Stimulated activated CD8-positive, alpha-beta memory T cell treated with anti-CD3 and anti-CD28 coated beads, Interleukin-15, amount 100 ng/mL, for 24 hours (primary cell): ENCODE data around the gene DDX54.

Experiments
- DNase-seq: peaks from one replicate; pipeline ENCODE4 v3.0.0-alpha.2; 2020; ENCODE audit warnings: low read depth

Gene DDX54, protein sequence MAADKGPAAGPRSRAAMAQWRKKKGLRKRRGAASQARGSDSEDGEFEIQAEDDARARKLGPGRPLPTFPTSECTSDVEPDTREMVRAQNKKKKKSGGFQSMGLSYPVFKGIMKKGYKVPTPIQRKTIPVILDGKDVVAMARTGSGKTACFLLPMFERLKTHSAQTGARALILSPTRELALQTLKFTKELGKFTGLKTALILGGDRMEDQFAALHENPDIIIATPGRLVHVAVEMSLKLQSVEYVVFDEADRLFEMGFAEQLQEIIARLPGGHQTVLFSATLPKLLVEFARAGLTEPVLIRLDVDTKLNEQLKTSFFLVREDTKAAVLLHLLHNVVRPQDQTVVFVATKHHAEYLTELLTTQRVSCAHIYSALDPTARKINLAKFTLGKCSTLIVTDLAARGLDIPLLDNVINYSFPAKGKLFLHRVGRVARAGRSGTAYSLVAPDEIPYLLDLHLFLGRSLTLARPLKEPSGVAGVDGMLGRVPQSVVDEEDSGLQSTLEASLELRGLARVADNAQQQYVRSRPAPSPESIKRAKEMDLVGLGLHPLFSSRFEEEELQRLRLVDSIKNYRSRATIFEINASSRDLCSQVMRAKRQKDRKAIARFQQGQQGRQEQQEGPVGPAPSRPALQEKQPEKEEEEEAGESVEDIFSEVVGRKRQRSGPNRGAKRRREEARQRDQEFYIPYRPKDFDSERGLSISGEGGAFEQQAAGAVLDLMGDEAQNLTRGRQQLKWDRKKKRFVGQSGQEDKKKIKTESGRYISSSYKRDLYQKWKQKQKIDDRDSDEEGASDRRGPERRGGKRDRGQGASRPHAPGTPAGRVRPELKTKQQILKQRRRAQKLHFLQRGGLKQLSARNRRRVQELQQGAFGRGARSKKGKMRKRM

DNA sequence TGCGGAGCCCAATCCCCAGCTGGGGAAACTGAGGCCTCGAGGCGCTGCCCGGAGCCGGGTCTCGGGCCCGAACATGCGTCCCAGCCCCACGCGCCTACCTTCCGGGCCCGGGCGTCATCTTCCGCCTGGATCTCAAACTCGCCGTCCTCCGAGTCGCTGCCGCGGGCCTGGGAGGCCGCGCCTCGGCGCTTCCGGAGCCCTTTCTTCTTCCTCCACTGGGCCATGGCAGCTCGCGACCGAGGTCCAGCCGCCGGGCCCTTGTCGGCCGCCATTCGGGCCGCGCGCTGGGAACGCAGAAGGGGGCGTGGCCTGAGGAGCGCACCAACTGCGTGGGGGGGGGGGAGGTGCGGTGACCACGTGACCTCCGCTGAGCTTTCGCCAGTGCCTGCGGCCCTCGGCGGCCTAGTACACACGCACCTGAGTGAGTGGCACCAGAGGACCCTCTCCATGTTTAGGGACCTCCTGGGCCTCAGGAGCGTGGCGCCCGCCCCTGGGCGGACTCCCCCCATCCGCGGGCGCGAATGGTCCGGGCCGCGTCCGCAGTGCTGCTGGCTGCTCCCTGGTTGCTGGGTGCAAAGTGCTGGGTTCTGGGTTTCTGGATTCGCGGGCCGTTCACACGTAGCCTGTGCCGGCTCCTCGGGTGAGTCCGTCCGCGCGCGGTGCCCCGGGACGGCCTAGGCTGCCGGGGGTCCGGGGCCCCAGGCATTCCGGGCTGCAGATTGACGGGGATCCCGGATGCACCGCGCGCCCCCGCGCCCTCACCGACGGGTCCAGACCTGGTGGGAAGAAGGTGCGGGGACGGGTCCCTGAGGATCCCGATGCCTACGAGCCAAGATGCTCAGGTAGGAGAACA, at the start of gene DDX54, which contains the start of gene RITA1:
Gene DDX54 (minus strand): TSS at position 299 of the 853 bp plus-strand sequence. CDS start 27 bp downstream, at position 272.
Gene RITA1 (plus strand): TSS at position 542 of the 853 bp plus-strand sequence. CDS start 1,026 bp downstream, outside the sequence.
- DNase-seq = peak; percentile 71

DNA sequence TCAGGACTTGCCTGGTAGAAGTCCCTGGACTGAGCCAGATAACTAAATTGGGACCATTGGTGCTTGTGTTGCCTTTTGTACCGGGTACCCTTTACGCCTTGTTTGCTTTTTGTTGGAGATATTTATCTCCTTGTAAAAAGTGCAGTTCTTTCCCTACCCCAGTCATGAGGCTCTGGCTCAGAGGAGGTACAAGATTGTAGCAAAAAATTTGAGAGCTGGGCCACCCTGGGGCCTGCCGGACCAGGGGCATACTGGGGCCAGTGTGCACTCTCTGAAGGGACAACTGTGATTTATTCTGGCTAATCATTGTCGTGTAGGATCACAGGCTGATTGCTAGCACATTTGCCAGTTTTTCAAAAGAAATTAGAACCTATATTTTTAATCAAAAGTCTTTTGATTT, 49.2 kb upstream of the DDX54 start:
- no peak for DNase-seq

DNA sequence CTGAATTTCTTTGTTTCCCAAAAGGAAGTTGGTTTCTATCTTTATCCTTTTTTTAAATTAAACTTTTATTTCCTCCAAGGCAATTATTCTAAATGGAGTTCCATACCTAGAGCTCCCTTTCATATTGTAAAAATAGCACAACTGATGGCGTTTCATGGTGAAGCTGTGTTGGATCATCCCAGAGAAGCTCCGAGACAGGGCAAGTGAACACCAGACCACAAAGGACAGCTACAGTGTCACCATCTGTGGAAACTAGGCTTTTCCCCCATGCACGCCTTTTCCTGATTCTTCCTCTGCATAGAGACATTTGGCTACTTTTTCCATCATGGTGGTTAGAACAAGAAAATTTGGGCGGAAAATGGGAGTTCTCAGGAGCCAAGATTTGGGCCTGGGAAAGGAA, 48.7 kb upstream of the DDX54 start:
- no peak for DNase-seq

DNA sequence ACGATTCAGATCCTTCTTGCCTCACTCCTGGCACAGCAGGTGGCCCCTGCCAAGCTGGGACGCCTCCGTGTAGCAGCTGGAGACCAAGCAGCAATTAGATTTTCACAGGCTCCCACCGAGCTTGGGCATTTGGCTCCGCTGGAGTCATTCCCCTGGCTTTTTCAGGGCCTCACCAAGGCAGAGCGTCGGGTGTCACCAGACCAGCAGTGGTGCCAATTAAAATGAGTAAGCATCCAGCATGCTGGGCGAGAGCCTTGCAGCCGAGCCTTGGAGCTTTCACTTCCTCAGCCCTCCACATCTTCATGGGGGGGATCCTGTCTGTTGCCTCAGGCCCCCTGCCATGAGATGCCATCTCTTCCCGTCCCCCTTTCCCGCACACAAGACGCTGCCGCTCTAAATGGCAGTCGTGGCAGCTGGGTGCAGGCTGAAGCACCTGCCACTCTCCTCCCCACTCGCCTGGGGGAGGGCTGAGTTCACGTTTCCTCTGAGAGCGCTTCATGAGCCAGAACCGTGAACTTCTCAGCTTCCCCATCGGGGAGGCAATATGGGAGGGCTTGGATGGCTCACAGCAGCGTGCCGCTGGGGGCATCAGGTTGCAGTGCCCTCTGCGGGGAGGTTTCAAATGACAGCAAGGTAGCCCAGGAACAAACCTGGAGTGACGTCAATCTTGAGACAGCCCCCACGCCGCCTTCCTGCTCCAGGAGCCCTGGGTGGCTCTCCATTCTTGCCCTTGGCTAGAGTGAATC, 47.7 kb upstream of the DDX54 start:
- peak; percentile 18 for DNase-seq

DNA sequence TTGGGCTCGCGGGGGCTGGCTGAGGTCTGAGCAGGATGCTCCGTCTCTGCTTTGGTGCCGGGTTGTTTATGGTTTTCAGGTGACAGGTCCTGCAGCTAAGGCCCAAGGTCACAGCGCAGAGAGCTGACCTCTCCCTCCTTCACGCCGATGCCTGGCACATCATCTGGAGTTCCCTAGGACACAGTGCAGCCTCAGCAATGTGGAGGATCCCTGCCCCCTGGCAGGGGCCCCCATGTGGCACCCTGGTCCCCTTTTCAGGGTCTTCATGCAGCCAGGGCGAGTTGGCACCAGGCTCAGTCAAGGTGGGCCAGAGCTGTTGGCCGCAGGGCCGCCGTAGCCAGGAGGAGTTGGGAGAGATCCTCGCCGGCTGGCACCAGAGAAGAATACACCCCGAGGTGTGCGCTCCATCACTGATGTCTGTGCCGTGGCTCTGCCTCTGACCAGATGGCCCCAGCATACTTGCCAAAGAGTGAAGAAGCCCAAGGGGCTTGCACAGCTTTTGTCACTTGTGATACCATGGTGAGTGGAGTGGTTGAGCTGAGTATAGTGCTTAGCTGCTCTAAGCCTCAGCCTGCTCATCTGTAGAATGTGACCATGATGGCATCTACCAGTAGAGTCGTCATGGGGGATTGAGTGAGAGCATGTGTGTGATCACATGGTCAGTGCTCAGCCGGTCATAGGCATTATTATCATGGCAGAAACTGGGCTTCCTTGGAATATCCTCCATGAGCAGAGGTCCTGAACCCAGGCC, 47.0 kb upstream of the DDX54 start:
- no peak for DNase-seq

DNA sequence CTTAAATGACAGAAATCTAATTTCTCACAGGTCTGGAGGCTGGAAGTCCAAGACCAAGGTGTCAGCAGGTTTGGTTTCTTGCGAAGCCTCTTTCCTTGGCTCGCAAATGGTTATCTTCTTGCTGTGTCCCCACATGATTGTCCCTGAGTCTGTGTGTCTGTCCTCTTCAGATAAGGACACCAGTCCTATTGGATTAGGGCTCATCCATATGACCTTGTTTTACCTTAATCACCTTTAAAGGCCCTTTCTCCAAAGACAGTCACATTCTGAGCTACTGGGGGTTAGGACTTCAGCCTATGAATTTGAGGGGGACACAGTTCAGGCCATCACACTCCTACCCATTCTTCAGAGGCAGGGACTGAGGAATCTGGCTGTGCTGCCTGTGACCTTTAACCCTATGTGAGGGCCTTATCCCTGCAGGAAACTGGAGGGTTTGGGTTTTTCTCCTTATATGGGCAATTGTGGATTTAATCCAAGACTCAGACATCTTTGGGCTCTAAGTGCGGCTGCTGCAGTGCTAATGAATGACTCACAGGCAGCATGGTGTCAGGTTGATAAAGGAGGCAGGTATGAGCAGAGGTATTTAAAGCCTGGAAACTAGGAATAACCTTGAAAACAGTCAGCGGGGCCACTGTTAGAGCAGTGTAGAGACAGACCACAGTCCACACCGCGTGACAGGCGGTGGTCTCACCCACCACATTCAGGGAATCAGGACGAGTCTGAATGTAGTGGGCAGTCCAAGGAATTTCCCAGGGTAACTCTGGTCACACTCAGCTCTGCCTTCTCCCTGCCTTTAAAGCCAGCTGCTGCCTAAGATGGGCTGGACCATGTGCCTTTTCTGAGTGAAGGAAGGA, 46.2 kb upstream of the DDX54 start:
- no peak for DNase-seq

DNA sequence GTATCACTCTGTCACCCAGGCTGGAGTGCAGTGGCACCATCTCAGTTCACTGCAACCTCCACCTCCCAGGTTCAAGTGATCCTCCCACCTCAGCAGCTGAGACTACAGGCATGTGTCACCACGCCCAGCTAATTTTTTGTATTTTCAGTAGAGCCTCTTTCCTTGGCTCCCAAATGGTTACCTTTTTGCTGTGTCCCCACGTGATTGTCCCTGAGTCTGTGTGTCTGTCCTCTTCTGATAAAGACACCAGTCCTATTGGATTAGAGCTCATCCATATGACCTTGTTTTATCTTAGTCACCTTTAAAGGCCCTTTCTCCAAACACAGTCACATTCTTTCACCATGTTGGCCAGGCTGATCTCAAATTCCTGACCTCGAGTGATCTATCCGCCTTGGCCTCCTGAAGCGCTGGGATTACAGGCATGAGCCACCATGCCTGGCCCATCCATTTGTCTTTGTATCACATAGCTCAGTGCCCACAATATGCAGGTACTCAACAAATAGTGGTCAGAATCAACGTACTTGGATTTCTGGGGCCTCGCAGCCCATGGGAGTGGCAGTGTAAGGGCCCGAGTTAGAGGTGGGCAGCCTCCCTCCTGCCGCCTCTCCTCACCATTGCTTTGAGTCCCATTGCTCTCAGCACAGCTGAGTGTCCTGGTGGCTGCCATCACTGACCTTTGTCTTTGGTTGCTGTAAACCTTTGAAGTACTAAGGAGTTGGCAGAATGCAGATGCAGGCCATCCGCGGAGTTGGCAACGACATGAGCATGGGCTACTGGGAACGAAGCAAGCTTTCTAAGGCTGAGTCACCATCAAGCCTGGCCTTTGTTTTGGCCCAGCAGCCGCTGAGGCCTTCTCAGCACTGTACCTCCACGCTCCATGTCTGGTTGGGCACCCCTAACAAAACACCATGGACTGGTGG, 45.3 kb upstream of the DDX54 start:
- no peak for DNase-seq

DNA sequence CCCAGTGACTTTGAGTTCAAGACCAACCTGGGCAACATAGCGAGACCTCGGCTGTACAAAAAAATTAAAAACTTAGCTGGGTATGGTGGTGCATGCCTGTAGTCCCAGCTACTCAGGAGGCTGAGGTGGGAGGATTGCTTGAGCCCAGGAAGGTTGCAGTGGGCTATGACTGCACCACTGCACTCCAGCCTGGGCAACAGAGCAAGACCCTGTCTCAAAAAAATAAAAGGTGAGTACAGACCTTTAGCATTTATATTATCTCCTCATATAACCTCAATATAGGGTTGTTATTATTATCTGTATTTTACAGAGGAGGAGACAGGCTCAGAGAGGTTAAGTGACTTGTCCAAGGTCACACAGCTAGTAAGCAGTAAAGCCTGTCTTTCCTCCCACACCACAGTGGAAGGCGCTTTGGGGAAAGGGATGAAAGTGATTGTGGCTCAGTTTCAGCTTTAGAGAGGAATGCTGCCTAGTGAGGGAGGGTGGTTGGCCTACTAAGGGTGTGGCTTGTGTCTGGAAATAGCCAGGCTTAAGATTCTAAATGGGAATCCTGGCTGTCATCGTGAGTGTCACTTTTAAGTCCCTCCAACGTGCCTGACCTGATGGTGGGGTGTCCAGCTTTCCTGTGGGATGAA, 43.2 kb upstream of the DDX54 start:
- DNase-seq = no peak

DNA sequence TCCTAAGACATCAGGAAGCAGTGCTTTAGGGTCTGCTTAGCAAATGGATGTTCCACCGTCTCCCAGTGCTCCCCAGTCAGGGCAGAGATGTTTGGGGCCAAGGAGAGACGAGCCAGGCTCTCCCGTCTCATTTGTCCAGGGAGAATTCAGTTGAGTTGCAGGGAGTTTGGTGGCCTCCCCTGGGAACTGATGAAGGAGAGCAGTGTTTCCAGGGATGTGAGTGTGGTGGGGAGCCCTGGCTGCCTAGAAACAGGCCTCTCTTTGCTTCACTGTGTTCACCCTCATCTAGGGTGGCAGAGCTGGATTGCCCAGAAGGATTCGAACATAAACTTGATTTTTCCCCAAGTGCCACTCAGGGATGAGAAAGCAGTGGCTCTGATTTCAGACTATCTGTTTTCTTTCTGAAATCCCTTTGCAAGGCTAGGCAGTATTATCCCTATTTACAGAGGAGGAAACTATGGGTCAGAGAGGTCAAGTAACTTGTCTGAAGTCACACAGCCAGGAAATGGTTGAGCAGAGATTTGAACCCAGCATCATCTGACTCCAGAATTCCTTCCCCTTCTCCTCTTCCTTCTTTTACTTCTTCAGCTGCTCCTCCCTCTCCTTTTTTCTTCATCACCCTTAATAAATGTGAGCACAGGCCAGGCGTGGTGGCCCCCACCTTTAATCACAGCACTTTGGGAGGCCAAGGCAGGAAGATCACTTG, 42.6 kb upstream of the DDX54 start:
- DNase-seq = no peak

DNA sequence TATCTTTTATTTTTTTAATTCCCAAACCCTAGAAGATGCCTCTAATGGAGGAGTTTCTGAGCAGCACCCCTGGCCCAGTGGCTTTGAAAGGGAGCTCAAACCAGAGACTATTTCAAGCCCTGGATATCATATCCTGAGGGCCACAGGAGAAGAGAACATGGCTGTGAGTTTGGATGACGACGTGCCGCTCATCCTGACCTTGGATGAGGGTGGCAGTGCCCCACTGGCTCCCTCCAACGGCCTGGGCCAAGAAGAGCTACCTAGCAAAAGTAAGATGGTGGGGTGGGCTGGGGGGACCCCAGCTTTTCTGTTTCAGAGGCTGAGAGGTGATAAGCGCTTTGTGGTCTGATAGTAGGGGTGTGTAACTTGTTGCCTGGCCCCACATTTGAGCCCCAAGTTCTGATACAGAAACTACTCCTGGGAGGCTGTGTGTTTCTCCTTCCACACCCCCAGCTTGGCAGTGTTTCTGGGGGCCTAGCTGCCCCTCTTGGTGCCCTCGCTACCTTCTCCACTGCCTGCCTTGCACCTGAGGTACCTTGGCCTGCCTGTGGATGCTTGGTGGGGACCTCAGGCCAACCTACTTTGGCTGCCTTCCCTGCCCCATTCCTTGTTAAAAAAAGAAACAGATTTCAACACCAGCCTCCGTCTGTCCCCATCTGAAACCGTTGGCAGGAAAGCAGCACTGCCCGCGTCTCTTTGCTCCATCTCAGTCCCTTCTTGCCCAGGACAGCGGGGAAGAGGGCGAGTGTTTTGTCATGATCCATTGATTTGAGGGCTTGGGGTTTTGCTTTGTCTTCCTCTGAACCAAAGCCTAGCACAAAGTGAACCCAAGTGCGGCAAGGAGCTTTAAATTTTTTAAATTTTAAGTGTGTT, 41.7 kb upstream of the DDX54 start:
- DNase-seq = no peak

DNA sequence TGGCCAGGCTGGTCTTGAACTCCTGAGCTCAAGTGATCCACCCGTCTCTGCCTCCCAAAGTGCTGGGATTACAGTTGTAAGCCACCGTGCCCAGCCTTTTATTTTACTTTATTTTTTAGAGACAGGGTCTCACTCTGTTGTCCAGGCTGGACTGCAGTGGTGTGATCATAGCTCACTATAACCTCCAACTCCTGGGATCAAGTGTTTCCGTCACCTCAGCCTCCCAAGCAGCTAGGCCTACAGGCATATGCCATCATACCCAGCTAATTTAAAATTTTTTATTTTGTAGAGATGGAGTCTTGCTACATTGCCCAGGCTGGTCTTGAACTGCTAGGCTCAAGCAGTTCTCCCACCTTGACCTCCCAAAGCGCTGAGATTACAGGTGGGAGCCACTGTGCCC, 39.7 kb upstream of the DDX54 start:
- no peak for DNase-seq

DNA sequence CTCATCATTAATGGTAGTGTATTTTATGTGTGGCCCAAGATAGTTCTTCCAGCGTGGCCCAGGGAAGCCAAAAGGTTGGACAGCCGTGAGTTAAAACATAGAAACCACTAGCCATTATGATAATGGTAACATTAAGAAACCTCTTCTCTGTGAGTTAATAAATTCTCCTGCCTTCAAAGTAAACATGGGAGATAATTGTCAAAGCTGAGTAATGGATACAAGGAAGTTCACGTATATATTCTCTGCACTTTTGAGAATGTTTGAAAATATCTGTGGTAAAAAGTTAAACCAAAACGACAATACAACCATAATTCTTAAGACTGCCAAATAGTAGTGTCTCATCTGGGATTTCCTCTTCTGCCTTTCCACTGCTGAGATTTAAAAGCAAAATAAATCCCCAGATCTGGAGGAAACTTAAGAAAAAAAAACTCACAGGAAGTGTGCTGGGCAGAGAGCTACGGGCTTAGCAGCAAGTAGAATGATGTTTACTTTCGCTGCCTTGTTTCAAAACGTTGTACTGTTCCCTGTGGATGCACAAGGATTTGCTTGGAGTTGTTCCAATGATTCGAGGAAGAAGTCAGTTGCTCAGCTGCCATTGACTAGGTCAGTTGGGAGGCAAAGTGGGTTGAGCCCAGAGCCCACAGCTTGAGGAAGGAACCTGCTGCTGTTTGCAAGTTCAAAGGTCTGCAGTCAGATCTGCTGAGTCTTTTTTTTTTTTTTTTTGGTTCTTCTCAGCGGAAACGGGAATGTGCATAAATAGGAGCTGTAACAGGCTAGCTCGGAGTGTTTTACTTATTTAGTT, 37.7 kb upstream of the DDX54 start:
- no peak for DNase-seq

DNA sequence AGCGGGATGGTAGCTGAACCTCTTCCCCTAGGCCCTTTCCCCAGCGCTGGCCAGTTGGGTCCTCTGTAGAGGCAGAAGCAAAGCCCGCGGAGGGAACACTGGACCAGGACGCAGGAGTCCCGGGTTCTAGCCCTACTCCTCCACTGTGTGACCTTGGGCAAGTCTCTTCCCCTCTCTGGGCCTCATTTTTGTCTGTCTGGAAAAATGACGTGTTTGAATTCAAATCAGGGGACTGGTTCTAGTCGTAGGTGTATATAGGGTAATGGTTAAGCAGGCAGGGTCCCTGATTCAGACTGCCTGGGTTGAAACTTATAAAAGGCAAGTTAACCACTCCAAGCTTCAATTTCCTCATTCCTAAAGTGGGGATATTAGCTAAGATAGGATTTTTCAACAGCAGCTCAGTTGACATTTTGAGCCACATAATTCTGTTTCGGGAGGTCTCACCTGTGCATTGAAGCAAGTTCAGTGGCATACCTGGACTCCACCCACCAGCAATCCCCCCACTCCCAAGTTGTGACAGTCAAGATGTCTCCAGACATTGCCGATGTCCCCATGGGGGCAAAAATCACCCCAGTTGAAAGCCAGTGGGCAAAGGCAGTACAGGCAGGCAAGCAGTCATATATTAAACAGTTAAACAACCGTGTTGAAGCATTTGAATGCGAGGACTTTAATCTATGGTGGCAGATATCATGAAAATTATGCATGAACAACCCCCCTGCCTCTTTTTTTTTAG, 36.9 kb upstream of the DDX54 start:
- no peak for DNase-seq

DNA sequence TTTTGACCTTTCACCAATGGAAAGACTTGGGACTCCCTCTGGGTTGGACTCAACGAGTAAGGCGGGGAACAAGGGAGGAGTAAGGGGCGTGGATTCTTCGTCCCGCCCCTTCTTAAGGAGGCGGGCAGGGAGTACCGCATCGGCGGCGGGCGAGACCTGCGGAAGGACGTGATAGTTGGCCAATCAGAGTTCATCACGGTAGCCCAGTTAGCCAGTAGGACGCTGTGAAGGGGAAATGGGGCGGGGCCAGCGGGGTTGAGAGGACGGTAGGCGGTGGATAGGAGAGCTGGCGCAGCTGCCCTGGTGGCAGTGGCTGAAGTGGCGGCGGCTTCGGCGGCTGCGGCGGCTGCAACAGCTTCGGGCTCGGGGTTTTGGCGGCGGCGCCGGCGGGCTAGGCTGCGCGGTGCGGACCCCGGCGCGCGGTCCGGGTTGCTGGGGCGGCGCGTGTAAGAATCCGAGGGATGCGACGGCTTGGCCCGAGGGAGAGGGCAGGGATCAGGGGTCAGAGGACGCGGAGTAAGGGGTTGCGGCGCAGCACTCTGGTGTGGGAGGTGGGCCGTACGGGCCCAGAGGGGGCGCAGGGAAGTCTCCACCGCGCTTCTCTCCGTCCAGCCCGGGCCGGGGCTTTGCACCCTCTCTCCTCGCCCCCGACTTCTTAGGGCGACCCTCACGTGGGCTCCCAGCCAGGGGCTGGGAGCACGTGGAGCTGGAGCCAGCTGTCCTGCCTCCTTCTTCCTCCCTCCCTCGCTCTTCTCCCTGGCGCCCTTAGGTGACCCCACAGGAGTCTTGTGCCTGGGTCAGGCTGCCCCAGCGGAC, 36.1 kb upstream of the DDX54 start, which contains the start of gene TPCN1:
Gene TPCN1 (plus strand): TSS at position 284 of the 816 bp plus-strand sequence. CDS start 5,389 bp downstream, outside the sequence.
- peak; percentile 85 for DNase-seq
